ENCODE measurements around the gene C4orf50.
"Not testable (repeated sequence)": the region's sequence is repeated elsewhere in the genome, so short reads cannot be mapped to it uniquely, and the experiment has no call there.

Gene C4orf50

DNA sequence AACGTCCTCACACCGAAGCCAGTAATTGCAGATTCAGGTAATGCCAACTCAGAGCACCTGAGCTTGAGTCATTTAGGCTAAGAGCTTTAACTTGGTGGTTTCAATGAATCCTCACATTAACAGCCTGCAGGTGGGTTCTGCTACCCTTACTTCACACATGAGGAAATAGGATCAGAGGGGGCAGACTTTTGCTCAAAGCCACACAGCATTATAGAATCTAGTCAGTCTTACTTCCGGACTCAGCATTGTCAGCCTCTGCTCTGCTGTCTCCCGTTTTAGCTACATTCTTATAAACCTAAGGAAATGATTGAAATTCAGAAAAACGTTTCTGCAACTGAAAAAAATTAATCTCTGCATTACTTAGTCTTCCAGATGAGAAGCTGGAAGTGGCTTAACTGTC is 6.0 kb downstream of the C4orf50 start:
- DNase-seq = no peak

- DNase-seq = peak; percentile 96
Measured at GRCh38 chr4:6011686-6012085, 6.5 kb downstream of the C4orf50 start.

- DNase-seq = no peak
Measured at GRCh38 chr4:6011271-6011671, 7.0 kb downstream of the C4orf50 start.

DNA sequence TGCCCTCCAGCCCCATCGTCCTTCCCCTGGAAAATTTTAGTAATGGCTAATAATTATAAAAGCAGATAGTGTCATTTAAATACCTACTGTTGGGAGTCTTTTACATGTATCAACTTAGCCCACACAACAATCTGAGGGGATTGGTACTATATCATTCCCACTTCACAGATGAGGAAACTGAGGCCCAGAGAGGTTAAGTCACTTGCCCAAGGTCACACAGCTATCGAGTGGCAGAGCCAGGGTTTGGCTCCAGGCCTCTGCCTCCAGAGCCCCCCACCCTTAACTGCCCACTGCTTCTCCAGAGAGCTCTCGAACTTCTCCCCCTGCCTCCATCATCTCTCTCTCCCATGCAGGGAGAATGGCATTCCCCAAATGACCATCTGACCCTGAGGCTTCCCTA is 7.4 kb downstream of the C4orf50 start:
- no peak for DNase-seq

- peak; percentile 88 for DNase-seq
Measured at GRCh38 chr4:6009452-6009851, 8.8 kb downstream of the C4orf50 start.

GRCh38 chr4:6008766-6009385 is 9.4 kb downstream of the C4orf50 start:
- DNase-seq = peak; percentile 97

DNA sequence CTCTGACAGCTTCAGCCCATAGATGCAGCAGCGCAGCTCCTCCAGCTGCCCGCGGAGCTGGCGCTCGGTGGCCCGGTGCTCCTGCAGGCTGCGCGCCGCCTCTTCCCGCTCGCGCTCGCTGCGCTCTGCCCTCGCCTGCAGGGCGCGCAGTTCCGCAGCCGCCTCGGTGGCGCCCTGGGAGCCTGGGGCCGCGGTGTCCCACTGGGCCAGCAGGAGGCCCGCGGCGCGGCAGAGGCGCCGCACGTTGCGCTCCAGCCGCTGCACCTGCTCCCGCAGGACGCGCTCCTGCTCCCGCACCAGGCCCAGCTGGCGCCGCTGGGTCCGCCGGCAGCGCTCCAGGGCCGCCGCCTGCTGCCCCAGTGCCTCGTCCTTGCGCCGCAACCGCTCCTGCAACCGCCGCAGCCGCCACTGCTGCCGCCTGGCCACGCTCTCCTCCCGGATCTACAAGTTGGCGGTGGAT is 10.1 kb downstream of the C4orf50 start:
- peak; percentile 94 for DNase-seq

GRCh38 chr4:6005175-6005574 is 13.1 kb downstream of the C4orf50 start:
- DNase-seq = no peak

- DNase-seq = not testable (repeated sequence)
Measured at GRCh38 chr4:6003485-6003884, 14.7 kb downstream of the C4orf50 start.

GRCh38 chr4:6002926-6003325 is 15.3 kb downstream of the C4orf50 start:
- no peak for DNase-seq

- no peak for DNase-seq
Measured at GRCh38 chr4:6002492-6002833, 15.8 kb downstream of the C4orf50 start.

DNA sequence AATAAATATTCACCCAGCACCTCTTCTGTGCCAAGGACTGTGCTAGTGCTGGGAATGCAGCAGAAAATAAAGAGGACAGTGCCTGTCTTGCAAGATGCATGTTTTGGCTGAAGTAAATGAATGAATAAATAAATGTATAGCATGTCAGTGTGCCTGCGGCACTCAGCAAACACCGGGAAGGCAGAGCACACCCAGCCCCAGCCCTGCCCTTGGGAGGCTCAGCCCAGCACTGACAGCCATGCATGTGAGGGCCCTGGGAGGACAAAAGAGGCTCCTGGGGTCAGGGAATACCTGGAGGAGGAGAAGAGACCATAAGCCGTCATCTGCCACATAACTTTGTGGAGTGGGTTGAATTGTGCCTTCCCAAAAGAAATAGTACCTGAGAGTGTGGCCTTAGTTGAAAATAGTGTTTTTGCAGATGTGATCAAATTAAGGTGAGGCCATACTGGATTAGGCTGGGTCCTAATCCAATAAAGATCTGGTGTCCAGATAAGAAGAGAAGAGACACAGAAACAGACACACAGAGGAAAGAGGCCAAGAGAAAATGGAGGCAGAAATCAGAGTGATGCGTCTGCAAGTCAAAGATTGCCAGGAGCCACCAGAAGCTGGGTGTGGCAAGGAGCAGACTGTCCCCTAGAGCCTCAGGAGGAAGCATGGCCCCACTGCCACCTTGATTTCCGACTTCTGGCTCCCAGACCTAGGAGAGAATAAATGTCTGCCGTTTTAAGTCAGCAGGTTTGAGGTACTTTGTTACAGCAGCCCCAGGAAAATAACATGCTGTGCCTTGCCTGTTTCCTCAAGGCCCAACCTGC is 16.3 kb downstream of the C4orf50 start:
- no peak for DNase-seq

- DNase-seq = no peak
Measured at GRCh38 chr4:5999830-6000365, 18.3 kb downstream of the C4orf50 start.

DNA sequence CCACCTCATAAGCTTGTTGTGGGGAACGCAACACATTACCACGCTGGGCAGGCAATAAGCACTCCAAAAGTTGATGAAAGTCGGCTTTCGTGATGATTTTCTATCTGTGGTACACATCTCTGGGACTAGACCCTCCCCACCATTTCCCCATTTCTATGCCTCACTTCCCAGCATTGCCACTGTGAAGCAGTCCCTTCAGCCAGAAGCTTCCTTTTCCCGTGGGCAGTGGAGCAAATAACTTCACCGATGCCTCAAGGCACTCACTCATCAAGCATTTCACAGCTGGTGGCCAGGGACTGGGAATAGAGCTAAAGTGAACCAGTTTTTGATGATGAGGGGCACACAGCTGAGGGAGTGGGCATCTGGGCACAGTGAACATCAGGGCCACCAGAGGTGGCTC is 18.9 kb downstream of the C4orf50 start:
- no peak for DNase-seq

DNA sequence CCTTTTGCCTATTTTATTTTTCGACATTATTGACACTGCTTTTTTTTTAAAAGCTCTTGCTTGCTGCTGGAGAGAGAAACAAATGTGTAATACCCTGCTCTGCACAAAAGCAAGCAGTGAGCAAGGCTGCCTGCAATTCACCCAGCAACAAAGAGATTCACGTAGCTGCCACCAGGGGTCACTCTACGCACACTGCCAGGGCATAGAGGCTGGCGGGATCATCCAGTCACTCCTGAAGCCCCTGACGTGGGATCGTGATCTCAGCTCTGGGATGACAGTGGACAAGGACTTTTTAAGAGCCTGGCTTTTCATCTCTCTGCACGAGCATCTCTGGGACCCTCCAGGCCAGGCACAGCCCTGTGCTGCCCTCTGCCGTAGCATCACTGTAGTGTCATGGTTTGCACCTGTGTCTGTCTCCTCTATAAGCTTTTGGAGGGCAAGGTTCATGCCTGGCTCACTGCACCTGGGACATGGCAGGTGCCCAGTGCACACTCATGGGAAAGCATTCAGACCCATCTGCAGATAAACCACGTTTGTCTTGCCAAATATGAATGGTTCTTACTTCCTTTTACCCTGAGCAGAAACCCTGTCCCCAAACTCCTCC is 19.8 kb downstream of the C4orf50 start:
- DNase-seq = peak; percentile 95

- peak; percentile 79 for DNase-seq
Measured at GRCh38 chr4:5996641-5997040, 21.6 kb downstream of the C4orf50 start.

- peak; percentile 43 for DNase-seq
Measured at GRCh38 chr4:5995901-5996623, 22.2 kb downstream of the C4orf50 start.

DNA sequence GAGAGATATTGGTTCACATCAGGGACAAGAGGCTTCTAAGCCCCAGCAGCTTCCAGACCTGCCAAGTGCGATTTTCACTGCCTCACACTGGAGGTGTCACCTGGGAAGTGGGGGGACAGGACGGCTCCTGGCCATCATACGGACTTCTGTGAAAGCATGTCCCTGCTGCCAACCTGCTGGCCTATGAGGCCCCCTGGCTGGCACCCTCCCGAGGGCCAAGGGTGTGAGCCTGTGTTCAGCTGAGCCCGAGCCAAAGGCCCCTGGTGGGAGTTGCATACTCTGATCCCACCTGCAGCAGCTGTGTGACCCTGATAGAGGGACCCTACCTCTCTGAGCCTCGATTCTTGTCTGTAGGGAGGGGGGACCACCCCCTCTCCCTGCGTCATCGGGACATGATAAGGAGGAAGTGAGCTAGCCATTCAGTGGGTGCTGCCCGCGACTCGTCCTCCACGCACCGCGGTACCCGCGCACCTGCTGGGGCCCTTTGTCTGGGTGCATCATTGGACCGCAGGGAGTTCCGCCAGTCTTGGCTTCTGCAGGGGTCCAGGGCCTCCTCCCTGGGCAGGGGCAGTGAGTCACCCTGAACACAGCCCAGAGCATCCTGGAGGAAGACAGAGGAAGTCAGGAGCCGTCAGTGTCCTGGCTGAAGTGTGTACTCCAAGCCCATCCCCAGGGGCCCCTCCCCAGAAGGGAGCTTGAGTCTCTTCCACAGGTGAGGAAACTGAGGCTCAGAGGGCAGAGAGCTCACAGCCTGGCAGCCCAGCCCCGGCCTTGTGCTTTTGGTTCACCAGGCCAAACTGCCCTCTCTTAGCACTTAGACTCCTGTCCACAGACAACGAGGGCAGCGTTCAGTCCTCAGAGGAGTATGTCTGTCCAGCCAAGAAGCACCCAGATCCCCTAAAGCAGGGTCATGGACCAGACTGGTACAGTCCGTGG is 24.1 kb downstream of the C4orf50 start:
- DNase-seq = peak; percentile 35

- DNase-seq = not testable (repeated sequence)
Measured at GRCh38 chr4:5993346-5993745, 24.9 kb downstream of the C4orf50 start.

- DNase-seq = no peak
Measured at GRCh38 chr4:5992828-5993321, 25.4 kb downstream of the C4orf50 start.

- no peak for DNase-seq
Measured at GRCh38 chr4:5992171-5992827, 25.9 kb downstream of the C4orf50 start.

All from DMS53 (cell line).